ENCODE measurements around the gene TMEM14C.
A peak's percentile ranks its signal among the peaks of the same experiment; 100 is the strongest.

Gene TMEM14C

DNA sequence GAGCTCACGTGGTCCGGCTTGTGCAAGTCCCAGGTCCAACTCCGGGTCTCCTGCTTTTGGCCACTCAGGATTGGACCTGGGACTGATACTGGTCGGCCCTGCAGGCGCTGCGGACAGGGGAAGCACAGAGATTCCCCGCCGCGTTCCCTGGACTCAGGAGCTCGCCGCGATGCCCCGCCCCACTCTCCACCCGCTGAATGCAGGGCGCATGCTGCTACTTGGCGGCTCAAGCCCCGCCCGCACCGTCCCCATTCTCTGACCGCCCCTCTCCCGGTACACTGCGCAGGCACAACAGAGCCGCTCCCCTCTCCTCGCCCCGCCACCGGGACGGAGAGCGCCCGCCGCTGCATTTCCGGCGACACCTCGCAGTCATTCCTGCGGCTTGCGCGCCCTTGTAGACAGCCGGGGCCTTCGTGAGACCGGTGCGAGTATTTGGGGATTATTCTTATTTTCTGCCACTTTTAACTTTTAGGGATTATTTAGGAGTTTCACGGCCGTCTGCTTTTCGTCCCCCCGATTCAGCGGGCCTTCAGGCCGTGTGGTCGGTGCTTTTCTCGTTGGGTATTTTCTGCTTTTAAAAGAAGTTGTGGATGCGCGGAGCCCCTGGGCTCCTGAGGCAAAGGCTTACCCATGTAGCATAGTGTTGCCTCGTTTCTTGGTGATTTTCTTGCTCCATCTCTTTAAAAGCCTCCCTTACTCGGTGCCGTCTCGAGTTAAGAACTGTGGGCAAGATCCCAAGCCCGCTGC, at the start of gene TMEM14C:
Gene TMEM14C (plus strand): TSS at position 251 of the 747 bp plus-strand sequence. CDS start 1,544 bp downstream, outside the sequence.
- peak within 1 kb of the TSS; percentile 46 to 72 (median 62) for H3K4me3 ChIP-seq

DNA sequence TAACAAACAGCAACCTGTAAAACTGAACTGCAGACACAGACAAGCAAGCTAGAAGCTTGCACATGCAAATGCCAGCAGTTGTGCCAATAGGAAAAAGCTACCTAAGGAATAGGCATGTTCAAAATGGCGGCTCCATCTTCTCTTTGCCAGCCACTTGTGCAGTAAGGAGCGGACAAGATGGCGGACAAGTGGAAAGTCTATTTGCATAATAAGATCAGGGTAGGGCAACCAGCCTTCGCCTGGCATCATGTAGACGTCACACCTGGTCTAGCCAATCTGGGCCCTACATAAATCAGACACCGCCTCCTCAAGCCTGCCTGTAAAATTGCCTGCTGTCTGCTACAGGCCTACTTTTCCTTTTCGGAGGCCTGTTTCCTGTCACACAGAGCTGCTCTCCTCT, 46.5 kb upstream of the TMEM14C start:
- no peak overlapping the region for H3K27ac ChIP-seq

More for the DNA sequence above, at the start of gene TMEM14C:
- peak within 1 kb of the TSS in 20 of 21 experiments; percentile 65 to 93 (median 86) for H3K27ac ChIP-seq

GRCh38 chr6:10678456-10678855, 44.4 kb upstream of the TMEM14C start:
- Histone ChIP-seq H3K27ac (no peak overlapping the region), H3K4me3 (no peak overlapping the region)

More for the DNA sequence above, 46.5 kb upstream of the TMEM14C start:
- H3K4me3 ChIP-seq = no peak overlapping the region

DNA sequence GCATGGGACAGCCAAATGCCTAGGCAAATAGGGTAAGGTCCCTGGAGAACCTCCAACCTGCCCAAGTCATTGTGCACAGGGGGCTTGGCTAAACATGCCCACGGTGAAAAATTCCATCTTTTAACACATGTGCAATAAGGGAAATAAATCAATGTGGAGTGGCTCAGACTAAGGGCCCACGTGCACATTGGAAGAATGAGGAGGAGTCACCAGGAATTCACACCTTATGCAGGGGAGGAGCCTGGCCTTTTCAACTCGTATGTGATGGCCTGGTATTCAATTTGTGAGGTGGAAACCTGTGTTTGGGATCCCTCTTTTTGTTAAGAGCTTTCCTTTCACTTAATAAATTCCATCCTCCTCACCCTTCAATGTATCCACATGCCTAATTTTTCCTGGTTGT, 41.1 kb upstream of the TMEM14C start:
- no peak overlapping the region for H3K4me3 ChIP-seq

GRCh38 chr6:10682355-10682988, 40.4 kb upstream of the TMEM14C start:
- Histone ChIP-seq H3K4me3 (no peak overlapping the region), H3K27ac (no peak overlapping the region)

More for the DNA sequence above, 41.1 kb upstream of the TMEM14C start:
- H3K27ac ChIP-seq = no peak overlapping the region

- H3K4me3 ChIP-seq = no peak overlapping the region
- no peak overlapping the region for H3K27ac ChIP-seq
These were observed 38.3 kb upstream of the TMEM14C start for GRCh38 chr6:10684618-10685017.

DNA sequence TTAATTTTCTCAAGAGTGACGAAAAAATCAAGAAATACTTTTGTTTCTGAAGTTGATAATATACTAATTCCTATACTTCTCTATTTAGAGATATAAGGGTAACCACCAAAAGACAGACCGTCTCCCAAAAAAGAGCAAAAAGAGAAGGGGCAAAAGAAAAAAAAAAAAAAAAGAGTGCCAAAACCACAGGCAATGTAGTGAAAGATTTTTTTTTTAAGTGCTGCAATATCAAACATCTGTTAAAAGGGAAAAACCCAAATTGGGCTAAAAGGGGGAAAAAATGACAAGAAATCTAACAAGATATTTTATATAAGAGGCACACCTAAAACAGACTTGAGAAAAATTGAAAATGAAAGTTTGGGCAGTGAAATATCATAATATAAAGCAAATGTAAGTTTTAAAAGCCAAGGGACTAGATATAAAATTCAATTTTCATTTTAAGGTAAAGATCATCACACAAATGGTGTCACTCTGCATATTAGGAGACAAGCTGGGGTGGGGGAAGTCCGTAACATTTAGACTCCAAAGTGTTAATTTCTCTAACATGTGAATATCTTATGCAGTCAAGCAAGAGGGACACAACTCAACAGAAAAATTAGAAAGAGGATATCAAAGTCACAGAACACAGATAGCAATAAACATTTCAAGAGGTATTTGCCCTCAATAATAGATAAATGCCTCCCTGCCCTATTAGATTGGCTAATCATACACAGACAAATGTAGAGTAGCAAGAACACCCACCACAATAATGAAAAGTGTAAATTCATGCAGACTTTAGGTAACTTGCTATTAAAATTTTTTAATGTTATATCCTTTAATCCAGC, 37.6 kb upstream of the TMEM14C start:
- Histone ChIP-seq H3K4me3 (no peak overlapping the region), H3K27ac (no peak overlapping the region)

- Histone ChIP-seq H3K4me3 (no peak overlapping the region), H3K27ac (no peak overlapping the region)
These were observed 36.0 kb upstream of the TMEM14C start for GRCh38 chr6:10686901-10687300.

DNA sequence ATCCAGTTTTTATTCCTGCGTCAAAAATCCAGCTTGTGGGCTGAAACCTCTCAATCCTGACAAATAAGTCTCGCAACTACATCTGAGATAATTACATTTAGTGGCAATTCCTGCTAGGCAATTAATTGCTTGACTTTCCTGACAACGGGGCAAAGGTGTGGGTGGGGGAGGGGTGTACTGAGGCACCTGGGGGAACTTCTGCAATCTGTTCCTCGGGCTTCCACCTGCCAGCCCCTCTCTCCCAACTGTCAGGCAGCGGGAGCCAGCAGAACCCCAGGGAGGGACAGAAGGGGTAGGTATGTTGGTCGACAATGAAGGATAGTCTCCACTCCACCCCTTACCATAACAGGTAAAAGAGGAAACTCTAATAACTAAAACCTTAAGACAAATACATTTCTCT, 35.3 kb upstream of the TMEM14C start:
- Histone ChIP-seq H3K27ac (no peak overlapping the region), H3K4me3 (no peak overlapping the region)

- H3K27ac ChIP-seq = peak overlapping the region in 1 of 21 experiments; percentile 31
- no peak overlapping the region for H3K4me3 ChIP-seq
These were observed 32.0 kb upstream of the TMEM14C start for GRCh38 chr6:10690651-10691445.

- peak overlapping the region in 1 of 7 experiments; percentile 66 for H3K4me3 ChIP-seq
- H3K27ac ChIP-seq = no peak overlapping the region
These were observed 29.8 kb upstream of the TMEM14C start for GRCh38 chr6:10692965-10693538.

GRCh38 chr6:10694302-10695085, 28.4 kb upstream of the TMEM14C start, which contains the start of the genes C6orf52 and PAK1IP1:
C6orf52 (minus strand) TSS chr6:10694616; CDS start chr6:10687550, 7,066 bp downstream.
PAK1IP1 (plus strand) TSS chr6:10694972; CDS start chr6:10694986, 14 bp downstream.
- Histone ChIP-seq H3K4me3 (peak within 1 kb of the TSS; percentile 64 to 95 (median 74)), H3K27ac (peak within 1 kb of the TSS; percentile 78 to 98 (median 93))

GRCh38 chr6:10695086-10695657, 27.7 kb upstream of the TMEM14C start:
- Histone ChIP-seq H3K27ac (peak overlapping the region; percentile 78 to 98 (median 93)), H3K4me3 (peak overlapping the region; percentile 64 to 95 (median 74))

DNA sequence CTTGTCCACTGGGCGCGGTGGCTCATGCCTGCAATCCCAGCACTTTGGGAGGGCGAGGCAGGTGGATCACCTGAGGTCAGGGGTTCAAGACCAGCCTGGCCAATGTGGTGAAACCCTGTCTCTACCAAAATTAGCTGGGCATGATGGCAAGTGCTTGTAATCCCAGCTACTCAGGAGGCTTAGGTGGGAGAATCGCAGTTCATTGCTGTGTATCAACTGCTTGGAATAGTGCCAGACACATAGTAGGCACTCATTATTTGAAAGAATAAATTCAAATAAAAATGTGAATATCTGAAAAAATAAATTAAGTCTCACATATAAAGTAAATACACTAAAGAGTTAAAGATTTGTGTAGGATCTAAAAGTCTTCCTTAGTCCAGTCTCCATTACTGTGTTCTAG, 26.2 kb upstream of the TMEM14C start:
- Histone ChIP-seq H3K27ac (no peak overlapping the region), H3K4me3 (no peak overlapping the region)

DNA sequence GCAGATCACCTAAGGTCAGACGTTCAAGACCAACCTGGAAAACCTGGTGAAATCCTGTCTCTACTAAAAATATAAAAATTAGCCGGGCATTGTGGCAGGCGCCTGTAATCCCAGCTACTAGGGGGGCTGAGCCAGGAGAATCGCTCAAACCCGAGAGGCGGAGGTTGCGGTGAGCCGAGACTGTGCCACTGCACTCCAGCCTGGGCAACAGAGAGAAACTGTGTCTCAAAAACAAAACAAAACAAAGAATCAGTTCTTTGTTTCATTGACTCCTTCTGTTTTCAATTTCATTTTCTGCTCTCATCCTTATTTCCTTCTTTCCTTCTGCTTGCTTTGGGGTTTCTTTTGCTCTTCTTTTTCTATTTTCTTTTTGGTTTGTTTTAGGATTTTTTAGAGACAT, 8.9 kb upstream of the TMEM14C start:
- Histone ChIP-seq H3K4me3 (no peak overlapping the region), H3K27ac (no peak overlapping the region)

- Histone ChIP-seq H3K4me3 (peak overlapping the region; percentile 40 to 60 (median 51)), H3K27ac (peak overlapping the region in 16 of 21 experiments; percentile 76 to 98 (median 89))
These were observed 3.4 kb upstream of the TMEM14C start for GRCh38 chr6:10719296-10719963.

GRCh38 chr6:10719964-10720264, 3.0 kb upstream of the TMEM14C start:
- Histone ChIP-seq H3K27ac (peak overlapping the region; percentile 41 to 98 (median 88)), H3K4me3 (peak overlapping the region; percentile 40 to 60 (median 51))
